HG03280 (cell line): ENCODE data around the gene ST6GALNAC3.

Experiments used
- ATAC-seq: cut with Tn5 transposase; IDR thresholded peaks from one replicate; pipeline ENCODE4 v1.9.1; 2021; ENCODE audit warnings: mild to moderate bottlenecking, moderate library complexity; ENCODE audit not compliant: unreplicated experiment

ST6GALNAC3 gene

GRCh38 chr1:76491737-76492136 lies 417.2 kb downstream of the ST6GALNAC3 start:
- ATAC-seq: no peak

- ATAC-seq: no peak
Measured at GRCh38 chr1:76492752-76493430, 418.3 kb downstream of the ST6GALNAC3 start.

- ATAC-seq: peak; percentile 79
Measured at GRCh38 chr1:76494807-76495206, 420.3 kb downstream of the ST6GALNAC3 start.

GRCh38 chr1:76496871-76497270 lies 422.3 kb downstream of the ST6GALNAC3 start:
- no peak for ATAC-seq

GRCh38 chr1:76500116-76500515 lies 425.6 kb downstream of the ST6GALNAC3 start:
- ATAC-seq: no peak

GRCh38 chr1:76501136-76501535 lies 426.6 kb downstream of the ST6GALNAC3 start:
- ATAC-seq: no peak

- ATAC-seq: no peak
Measured at GRCh38 chr1:76501586-76502219, 427.2 kb downstream of the ST6GALNAC3 start.

- ATAC-seq: no peak
Measured at GRCh38 chr1:76503100-76503499, 428.6 kb downstream of the ST6GALNAC3 start.

- no peak for ATAC-seq
Measured at GRCh38 chr1:76503736-76504135, 429.2 kb downstream of the ST6GALNAC3 start.

- ATAC-seq: no peak
Measured at GRCh38 chr1:76507376-76507775, 432.8 kb downstream of the ST6GALNAC3 start.

- ATAC-seq: no peak
Measured at GRCh38 chr1:76508871-76509270, 434.3 kb downstream of the ST6GALNAC3 start.

GRCh38 chr1:76510672-76511557 lies 436.4 kb downstream of the ST6GALNAC3 start:
- no peak for ATAC-seq

GRCh38 chr1:76511558-76512179 lies 437.1 kb downstream of the ST6GALNAC3 start:
- no peak for ATAC-seq

- no peak for ATAC-seq
Measured at GRCh38 chr1:76530953-76531352, 456.4 kb downstream of the ST6GALNAC3 start.

- ATAC-seq: no peak
Measured at GRCh38 chr1:76541618-76542017, 467.1 kb downstream of the ST6GALNAC3 start.

- ATAC-seq: no peak
Measured at GRCh38 chr1:76542359-76542758, 467.8 kb downstream of the ST6GALNAC3 start.

GRCh38 chr1:76543495-76543894 lies 468.9 kb downstream of the ST6GALNAC3 start:
- no peak for ATAC-seq

- ATAC-seq: no peak
Measured at GRCh38 chr1:76546354-76546933, 471.9 kb downstream of the ST6GALNAC3 start.

- ATAC-seq: no peak
Measured at GRCh38 chr1:76547916-76548315, 473.4 kb downstream of the ST6GALNAC3 start.

- ATAC-seq: no peak
Measured at GRCh38 chr1:76548513-76549100, 474.1 kb downstream of the ST6GALNAC3 start.
